GM19452 (cell line): Measurements from ENCODE around the gene UCP2.

Source experiments
- ATAC-seq: cut with Tn5 transposase; IDR thresholded peaks from one replicate; pipeline ENCODE4 v1.9.1; 2021; ENCODE audit not compliant: unreplicated experiment

Gene UCP2

DNA sequence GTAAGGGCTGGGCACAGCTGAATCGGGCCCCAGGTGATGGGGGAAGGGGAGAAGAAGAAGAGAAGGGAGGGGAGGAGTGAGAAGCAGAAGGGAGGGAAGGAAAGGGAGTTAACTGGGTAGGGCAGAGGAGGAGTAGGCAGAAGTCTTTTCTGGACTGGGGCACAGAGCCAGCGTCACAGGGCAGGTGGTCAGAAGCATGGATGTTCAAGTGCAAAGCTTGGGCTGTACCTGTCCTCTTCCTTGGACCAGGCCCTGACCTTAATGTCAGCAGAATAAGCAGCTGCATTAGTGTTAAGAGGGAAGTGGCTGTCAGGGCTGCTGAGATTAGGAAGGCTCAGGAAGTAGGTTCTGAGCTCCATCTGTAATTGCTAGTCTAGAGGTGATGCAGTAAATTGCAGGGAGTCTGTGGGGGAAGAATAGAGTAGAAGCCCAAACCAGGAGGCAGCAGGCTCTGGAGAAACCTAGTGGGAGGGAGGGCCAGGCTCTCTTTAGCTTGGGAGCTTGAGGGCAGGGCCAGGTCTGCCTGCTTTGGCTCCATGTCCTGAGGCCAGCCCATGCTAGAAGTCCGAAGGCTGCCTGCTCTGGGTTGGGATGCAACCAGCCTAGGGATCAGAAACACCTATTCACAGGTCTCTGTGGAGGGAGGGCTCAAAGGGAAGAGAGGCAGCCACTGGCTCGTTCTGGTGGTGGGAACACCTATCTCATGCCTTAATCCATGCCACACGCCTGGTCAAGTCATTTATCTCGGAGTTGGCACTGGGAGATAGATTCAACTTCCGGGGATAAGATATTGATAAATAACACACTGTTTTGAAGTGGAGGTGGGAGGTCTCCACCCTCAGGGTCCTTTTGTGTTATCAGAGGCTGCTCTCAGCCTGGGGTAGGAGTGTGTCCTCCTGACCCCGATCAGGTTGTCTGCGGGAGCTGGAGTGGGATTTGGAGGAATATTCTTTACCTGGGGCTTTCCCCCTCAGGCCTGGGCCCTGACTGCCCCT lies 28.0 kb upstream of the UCP2 start:
- no peak for ATAC-seq

GRCh38 chr11:74009675-74010305 lies 27.1 kb upstream of the UCP2 start:
- ATAC-seq: no peak

GRCh38 chr11:74009230-74009547 lies 26.5 kb upstream of the UCP2 start:
- ATAC-seq: no peak

- no peak for ATAC-seq
These were observed 26.0 kb upstream of the UCP2 start, which contains the start of gene UCP3 for GRCh38 chr11:74008373-74009229. TSS of gene UCP3 (minus strand) at chr11:74009085. CDS start at chr11:74007042, 2,043 bp downstream.

DNA sequence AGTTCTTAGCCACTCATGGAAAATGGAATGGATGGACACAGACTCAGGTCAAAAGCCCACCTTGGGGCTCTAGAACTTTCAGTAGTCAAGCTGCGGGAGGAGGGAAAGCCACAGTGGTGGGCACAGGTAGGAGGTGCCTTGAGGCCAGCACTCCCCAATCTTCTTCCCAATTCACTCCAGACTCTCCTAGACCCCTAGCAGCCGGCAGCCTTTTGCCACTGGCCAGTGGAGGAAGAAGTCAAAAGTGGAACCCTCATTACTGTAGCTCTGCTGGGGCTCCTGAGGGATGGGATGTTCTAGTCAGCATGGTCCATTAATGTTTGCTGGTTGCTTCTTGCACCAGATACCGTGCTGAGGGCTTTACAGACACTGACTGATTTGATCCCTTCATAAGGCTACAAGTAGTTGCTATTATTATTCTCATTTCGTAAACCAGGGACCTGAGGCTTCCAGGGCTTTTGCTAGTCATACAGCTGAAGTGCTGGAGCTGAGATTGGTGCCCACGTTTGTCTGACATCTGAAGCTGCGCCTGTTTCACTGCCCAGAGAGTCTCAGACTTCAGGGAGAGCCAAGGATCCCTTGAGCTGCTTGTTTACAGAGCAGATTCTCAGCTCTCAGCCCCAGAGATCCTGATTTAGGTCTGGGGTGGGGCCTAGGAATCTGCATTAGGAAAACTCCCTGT lies 25.2 kb upstream of the UCP2 start:
- no peak for ATAC-seq

GRCh38 chr11:74006743-74007304 lies 24.2 kb upstream of the UCP2 start:
- ATAC-seq: no peak

DNA sequence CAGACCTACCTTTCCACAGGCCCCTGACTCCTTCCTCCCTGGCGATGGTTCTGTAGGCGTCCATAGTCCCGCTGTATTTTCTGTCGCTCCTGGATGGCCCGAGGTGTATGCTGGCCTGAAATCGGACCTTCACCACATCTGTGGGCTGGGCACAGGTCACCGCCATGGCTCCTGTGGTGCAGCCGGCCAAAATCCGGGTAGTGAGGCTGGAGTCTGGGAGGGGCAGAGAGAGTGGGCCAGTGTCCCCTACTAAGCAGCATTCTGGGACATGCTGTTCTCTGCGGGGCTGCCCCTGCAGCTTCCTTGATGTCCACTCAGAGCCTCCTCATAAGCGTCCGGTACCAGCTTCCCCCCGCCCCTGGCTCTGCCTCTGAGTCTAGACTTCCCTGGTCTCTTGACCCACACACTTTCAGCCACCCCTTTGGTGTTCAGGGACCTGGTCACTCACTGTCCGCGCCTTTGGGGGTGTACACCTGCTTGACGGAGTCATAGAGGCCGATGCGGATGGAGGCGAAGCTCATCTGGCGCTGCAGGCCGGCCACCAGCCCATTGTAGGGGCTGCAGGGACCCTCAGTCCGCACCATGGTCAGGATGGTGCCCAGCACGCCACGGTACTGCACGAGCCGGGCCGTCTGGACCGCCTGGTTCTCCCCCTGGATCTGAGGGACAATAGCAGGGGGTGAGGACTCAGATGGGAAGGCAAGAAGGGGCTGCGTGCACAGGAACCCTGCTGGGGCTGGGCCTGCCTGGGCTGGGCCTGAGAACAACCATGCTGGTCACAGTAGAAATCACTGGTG lies 23.3 kb upstream of the UCP2 start:
- ATAC-seq: no peak

DNA sequence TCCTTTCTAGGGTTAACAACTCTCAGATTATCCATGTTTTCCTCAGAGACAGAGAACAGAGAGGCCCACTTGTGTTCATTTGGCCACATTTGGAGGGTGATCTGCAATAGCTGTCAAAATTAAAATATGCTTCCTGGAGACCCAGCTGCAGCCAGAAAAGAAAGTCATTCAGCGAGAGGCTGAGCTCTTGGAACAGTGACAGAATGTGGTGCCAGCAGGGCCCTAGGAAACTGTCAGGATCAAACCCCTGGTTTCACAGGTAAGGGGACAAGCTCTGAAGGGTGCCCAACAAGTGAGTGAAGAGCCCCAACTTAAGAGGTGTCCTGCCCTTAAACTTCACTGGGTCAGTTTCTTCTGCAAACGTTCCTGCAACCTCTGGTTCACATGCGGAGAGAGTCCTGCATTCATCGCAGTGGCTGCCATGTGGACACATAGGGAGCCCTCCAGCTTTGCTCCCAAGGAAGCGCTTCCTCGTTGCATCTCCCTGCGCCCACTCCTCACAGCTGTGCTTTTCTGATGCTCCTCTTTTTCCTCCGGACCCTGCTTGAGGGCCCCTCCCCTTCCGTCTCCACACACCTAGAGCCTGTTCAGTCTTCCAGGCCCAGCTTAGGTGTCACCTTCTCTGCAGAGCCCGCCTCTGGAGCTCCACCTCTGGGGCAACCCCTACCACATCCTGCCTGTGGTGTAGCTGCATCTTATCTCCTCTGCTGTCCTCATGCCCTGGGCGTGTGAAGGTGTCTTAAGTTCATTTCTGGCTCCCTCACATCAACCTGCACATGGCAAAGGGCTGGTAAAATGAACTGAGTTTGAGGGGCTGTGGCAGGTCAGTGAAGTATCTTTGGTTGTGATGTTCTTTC lies 22.3 kb upstream of the UCP2 start:
- no peak for ATAC-seq

DNA sequence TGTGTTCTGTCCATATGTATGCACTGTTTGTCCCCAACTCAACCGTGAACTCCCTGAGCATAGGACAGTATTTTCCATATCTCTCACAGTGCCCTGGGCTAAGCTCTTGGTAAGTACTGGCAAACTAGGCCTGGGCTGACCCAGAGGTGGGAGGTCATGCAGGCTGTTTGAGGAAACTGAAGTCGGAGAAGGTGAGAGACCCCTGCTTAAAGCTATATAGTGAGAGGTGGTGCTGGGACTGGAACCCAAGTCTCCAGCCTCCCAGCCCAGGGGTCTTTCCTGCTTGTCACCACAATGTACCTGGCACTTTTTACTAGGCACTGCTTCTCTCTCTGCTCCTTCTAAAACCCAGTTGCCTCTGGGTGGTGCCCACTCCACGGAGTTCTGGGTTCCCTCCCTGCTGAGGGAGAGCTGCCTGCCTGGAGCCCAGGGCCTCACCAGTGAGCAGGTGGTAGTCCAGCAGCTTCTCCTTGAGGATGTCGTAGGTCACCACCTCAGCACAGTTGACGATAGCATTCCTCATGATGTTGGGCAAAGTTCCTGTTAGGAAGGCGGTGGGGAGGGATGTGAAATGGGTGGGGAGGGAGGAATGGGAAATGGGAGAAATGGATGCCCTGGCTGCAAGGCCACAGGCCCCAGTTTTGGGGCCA lies 21.5 kb upstream of the UCP2 start:
- no peak for ATAC-seq

DNA sequence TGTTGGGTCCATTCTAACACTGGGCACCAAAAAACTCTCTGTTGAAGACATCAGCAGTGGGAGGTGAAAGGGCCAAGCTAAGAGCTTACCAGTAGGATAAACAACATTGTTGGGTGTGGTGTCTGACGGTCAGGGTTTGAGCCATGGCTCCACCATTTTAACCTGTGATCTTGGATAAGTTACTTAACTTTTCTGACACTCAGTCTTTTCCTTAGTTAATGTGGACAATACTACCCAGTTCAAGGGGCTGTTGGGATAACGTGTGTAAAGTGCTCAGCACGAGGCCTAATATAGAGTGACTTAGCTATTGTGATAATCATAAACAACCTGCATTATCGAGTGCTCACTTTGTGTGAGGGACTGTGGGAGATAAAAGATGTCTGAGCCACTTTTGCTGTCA lies 20.2 kb upstream of the UCP2 start:
- no peak for ATAC-seq

GRCh38 chr11:74001822-74002286 lies 19.2 kb upstream of the UCP2 start:
- no peak for ATAC-seq

DNA sequence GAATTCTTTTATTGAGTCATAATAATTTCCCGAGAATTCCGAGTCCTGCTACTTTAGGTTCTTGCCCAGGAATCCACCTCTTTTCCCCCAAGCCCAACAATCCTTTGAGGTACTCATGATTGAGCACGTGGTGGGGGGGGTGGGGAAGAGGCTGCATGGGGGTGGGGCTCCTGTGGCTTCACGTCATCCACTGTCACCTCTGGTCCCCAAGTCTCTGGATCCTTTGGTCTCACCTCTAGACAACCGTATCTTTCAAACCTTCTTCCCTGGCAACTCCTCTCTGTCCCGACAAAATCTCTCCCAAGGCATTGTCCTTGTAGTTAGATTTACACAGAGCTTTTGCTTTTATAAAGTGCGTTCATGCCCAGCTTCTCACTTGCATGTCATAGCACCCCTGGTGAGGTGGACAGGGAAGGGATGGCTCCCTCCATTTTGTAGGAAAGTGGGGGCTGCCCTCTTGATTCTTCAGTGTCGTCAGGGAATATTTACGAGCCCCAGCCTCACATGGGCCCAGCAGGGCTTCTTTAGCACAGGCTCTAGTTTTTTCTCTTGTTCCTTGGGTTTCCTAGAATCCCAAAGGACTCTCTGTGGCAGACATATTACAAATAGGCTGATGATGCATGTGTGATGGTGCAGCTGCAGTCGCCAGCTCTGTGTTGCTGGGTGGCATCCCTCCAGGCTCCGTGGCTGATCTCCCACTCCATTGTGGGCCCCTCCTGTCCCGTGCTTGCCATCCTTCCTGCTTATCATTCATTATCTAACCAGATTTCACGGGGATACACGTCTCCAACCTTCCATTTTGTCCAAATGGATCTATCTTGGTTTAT lies 17.9 kb upstream of the UCP2 start:
- ATAC-seq: no peak

DNA sequence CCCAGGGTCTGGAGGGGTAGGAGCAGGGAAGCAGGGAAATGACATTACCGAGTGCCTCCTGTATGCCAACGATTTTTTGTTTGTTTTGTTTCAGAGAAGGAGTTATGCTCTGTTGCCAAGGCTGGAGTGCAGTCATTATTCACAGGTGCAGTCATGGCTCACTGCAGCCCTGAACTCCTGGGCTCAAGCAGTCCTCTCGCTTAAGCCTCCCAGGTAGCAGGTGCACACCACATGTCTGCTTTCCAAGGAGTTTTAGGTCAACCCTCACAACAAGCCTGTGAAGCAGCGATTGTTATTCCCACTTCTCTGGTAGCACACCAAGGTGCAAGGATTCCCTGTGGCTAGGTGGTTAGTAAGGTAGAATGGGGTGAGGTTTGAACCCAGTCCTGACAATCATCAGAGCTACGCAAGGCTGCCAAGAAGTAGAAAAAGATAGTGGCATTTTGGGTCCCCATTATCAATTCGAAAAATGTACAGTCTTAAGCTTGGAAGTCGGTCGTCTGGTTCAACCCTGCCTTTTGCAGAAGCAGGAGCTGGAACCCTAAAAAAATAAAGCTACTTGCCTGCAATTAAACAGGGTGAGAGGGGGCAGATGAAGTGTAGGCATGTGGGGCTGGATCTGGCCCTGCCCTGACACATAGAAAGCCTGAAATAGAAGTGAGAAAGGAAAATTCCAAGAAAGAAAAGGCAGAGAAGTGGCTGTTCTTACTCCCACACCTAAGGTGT lies 17.1 kb upstream of the UCP2 start:
- ATAC-seq: no peak

- no peak for ATAC-seq
These were observed 16.4 kb upstream of the UCP2 start for GRCh38 chr11:73998846-73999575.

GRCh38 chr11:73997120-73997770 lies 14.6 kb upstream of the UCP2 start:
- ATAC-seq: no peak
